SU-DHL-6 (cell line): ENCODE results near the gene MCMBP.

Experiments used
- H2AFZ ChIP-seq: fragments of 200-600 bp; sonication (generic); 2 replicates; pipeline ENCODE4 v1.6.1; 2014; ENCODE audit warnings: low read depth, mild to moderate bottlenecking, moderate library complexity, mixed read lengths, antibody characterized with exemption, low read length; ENCODE audit not compliant: severe bottlenecking
- H3F3A ChIP-seq: fragments of 200-600 bp; shearing (Covaris generic); 2 replicates; pipeline ENCODE4 v1.6.0; 2016; ENCODE audit warnings: antibody characterized with exemption, mild to moderate bottlenecking; ENCODE audit not compliant: insufficient read depth
- H3K27ac ChIP-seq: fragments of 200-600 bp; sonication (generic); 2 replicates; pipeline ENCODE4 v1.5.1; 2016; ENCODE audit warnings: low read depth, mild to moderate bottlenecking, low read length, moderate library complexity, mixed read lengths
- H3K27me3 ChIP-seq: fragments of 200-600 bp; sonication (generic), shearing (Covaris generic); 2 replicates; pipeline ENCODE4 v1.6.0; 2014; ENCODE audit warnings: mild to moderate bottlenecking, low read length
- H3K36me3 ChIP-seq: fragments of 200-600 bp; sonication (generic); 2 replicates; pipeline ENCODE4 v1.6.1; 2014; ENCODE audit warnings: mild to moderate bottlenecking, low read length, mixed read lengths
- H3K4me2 ChIP-seq: fragments of 300-600, 200-600 bp; shearing (Covaris generic), sonication (generic); 2 replicates; pipeline ENCODE4 v1.6.0; 2014; ENCODE audit warnings: low read length, low read depth, mild to moderate bottlenecking; ENCODE audit not compliant: poor library complexity, severe bottlenecking
- H3K4me3 ChIP-seq: fragments of 200-600 bp; sonication (generic); 2 replicates; pipeline ENCODE4 v1.5.1; 2014; ENCODE audit warnings: antibody characterized with exemption, low read length, mild to moderate bottlenecking, mixed read lengths; ENCODE audit not compliant: insufficient read depth, poor library complexity, severe bottlenecking
- H3K79me2 ChIP-seq: fragments of 200-600 bp; sonication (generic); 2 replicates; pipeline ENCODE4 v1.6.1; 2014; ENCODE audit warnings: mild to moderate bottlenecking, low read length, moderate library complexity; ENCODE audit not compliant: insufficient read depth
- H3K9ac ChIP-seq: fragments of 200-600 bp; sonication (generic); 2 replicates; pipeline ENCODE4 v1.7.0; 2014; ENCODE audit warnings: mild to moderate bottlenecking, low read length
- H3K9me2 ChIP-seq: fragments of 200-600 bp; sonication (generic); replicated peaks from 2 replicates; pipeline ENCODE4 v1.6.1; 2014; ENCODE audit warnings: low read length; ENCODE audit not compliant: insufficient read depth
- H3K9me3 ChIP-seq: fragments of 200-600 bp; sonication (generic); 2 replicates; pipeline ENCODE4 v1.6.1; 2014; ENCODE audit warnings: low read length, mixed read lengths; ENCODE audit not compliant: insufficient read depth
- H4K20me1 ChIP-seq: fragments of 200-600 bp; sonication (generic); 2 replicates; pipeline ENCODE4 v1.6.1; 2014; ENCODE audit warnings: low read depth, mild to moderate bottlenecking, antibody characterized with exemption, low read length, moderate library complexity, mixed read lengths
- EZH2phosphoT487 ChIP-seq: fragments of 200-600 bp; sonication (generic), shearing (Covaris generic); conservative IDR thresholded peaks from 2 replicates; pipeline ENCODE4 v1.6.1; 2018; ENCODE audit warnings: mild to moderate bottlenecking, antibody characterized with exemption, low read length, moderate library complexity, mixed read lengths
- TF ChIP-seq, protein P1 (sequence below): fragments of 200-600 bp; sonication (generic); IDR thresholded peaks from one replicate; pipeline ENCODE4 v1.5.1; 2017; ENCODE audit warnings: antibody characterized with exemption, mild to moderate bottlenecking, low read length, moderate library complexity; ENCODE audit not compliant: insufficient read depth, poor library complexity, severe bottlenecking

Gene MCMBP

GRCh38 chr10:119849031-119849789 is 23.4 kb downstream of the MCMBP start:
- TF ChIP-seq, protein P1, sequence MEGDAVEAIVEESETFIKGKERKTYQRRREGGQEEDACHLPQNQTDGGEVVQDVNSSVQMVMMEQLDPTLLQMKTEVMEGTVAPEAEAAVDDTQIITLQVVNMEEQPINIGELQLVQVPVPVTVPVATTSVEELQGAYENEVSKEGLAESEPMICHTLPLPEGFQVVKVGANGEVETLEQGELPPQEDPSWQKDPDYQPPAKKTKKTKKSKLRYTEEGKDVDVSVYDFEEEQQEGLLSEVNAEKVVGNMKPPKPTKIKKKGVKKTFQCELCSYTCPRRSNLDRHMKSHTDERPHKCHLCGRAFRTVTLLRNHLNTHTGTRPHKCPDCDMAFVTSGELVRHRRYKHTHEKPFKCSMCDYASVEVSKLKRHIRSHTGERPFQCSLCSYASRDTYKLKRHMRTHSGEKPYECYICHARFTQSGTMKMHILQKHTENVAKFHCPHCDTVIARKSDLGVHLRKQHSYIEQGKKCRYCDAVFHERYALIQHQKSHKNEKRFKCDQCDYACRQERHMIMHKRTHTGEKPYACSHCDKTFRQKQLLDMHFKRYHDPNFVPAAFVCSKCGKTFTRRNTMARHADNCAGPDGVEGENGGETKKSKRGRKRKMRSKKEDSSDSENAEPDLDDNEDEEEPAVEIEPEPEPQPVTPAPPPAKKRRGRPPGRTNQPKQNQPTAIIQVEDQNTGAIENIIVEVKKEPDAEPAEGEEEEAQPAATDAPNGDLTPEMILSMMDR: no peak
- no peak for TF ChIP-seq EZH2phosphoT487
- no peak overlapping the region for H3K27ac ChIP-seq
- H3K4me2 ChIP-seq: no peak overlapping the region

GRCh38 chr10:119845656-119846055 is 27.0 kb downstream of the MCMBP start:
- Histone ChIP-seq H3K27me3 (no peaks in the 10 kb centered on the region), H3K36me3 (peaks cover 63% of the 10 kb centered on the region), H3K4me2 (no peak overlapping the region), H3K9me2 (no peaks in the 10 kb centered on the region), H3K4me3 (no peak overlapping the region), H3K79me2 (no peaks in the 10 kb centered on the region), H2AFZ (no peak overlapping the region), H3K9ac (no peak overlapping the region), H3K27ac (no peak overlapping the region), H4K20me1 (no peaks in the 10 kb centered on the region), H3K9me3 (no peaks in the 10 kb centered on the region), H3F3A (0 out of 2 replicates have a peak, but pooled peaks cover 5% of the 10 kb centered on the region)
- TF ChIP-seq, protein P1: no peak
- no peak for TF ChIP-seq EZH2phosphoT487

More at GRCh38 chr10:119849031-119849789, 23.4 kb downstream of the MCMBP start:
- Histone ChIP-seq H2AFZ (no peak overlapping the region), H3K9me3 (no peaks in the 10 kb centered on the region), H3K79me2 (no peaks in the 10 kb centered on the region), H4K20me1 (no peaks in the 10 kb centered on the region), H3K4me3 (no peak overlapping the region), H3K36me3 (peaks cover 67% of the 10 kb centered on the region), H3K9me2 (no peaks in the 10 kb centered on the region), H3K9ac (no peak overlapping the region), H3F3A (0 out of 2 replicates have a peak, but pooled peaks cover 5% of the 10 kb centered on the region), H3K27me3 (no peaks in the 10 kb centered on the region)

DNA sequence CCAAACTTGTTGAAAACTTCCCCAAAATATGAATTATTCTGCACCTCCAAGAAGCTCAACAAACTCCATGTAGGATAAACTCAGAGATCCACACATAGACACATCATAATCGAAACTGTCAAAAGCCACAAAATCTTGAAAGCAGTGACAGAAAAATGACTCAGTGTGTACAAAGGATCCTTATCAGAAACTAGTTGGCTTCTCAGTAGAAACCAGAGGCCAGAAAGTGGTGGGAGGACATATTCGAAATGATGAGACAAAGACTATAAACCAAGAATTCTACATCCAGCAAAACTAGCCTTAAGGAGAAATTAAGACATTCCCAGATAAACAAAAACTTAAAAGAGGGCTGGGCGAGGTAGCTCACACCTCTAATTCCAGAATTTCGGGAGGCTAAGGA is 38.5 kb downstream of the MCMBP start:
- no peaks in the 10 kb centered on the region for H4K20me1 ChIP-seq
- H3K4me2 ChIP-seq: no peak overlapping the region
- no peaks in the 10 kb centered on the region for H3K9me2 ChIP-seq
- no peak overlapping the region for H3K4me3 ChIP-seq
- peaks cover 58% of the 10 kb centered on the region for H3K36me3 ChIP-seq
- peaks cover 5% of the 10 kb centered on the region for H3F3A ChIP-seq
- no peaks in the 10 kb centered on the region for H3K9me3 ChIP-seq
- H3K27ac ChIP-seq: no peak overlapping the region
- H3K27me3 ChIP-seq: no peaks in the 10 kb centered on the region
- no peak for TF ChIP-seq EZH2phosphoT487
- TF ChIP-seq, protein P1: no peak
- H3K79me2 ChIP-seq: no peaks in the 10 kb centered on the region
- H3K9ac ChIP-seq: no peak overlapping the region
- no peak overlapping the region for H2AFZ ChIP-seq
